HCT116 (cell line): Measurements from ENCODE around the gene TMSB10. TPM values are rescaled to one million over a fixed set of nuclear protein-coding genes. Genes with fewer than 3 reads are reported as not detected.

Experiments
- ATAC-seq: fragments of 200-7000 bp; cut with Tn5 transposase; 2 replicates; pipeline ENCODE4 v1.9.1; 2020; ENCODE audit warnings: mild to moderate bottlenecking, moderate library complexity
- BruUV-seq: library from RNA; stranded (reverse); fragments of 400-500 nt; replicated peaks from 2 replicates; lab custom pipeline; 2021; lab: Mats Ljungman, UMichigan
- CTCF ChIA-PET: fragments of 300-600 bp; sonication (Branson Sonifier 250); formaldehyde crosslinking; loops from one replicate; lab custom pipeline; 2021; ENCODE audit warnings: antibody characterized with exemption; lab: Charles Lee
- POLR2A ChIA-PET: fragments of 300-600, 350-600 bp; sonication (Branson Sonifier 250); formaldehyde crosslinking; loops from one replicate; lab custom pipeline; 2021; ENCODE audit warnings: antibody characterized with exemption; lab: Charles Lee
- RAD21 ChIA-PET, 2 experiments: fragments of 300-600 bp; sonication (Branson Sonifier 250); formaldehyde crosslinking; loops; one replicate each; lab custom pipeline; 2023; ENCODE audit warnings: low total read pairs in 2 of 2; ENCODE audit not compliant: uncharacterized antibody in 2 of 2, unreplicated experiment in 2 of 2, low non-redundant PET in 1 of 2; lab: Charles Lee
- DNase-seq: peaks from one replicate; pipeline ENCODE4 v3.0.0-alpha.2; 2010; ENCODE audit warnings: low read depth, low spot score
- H2AFZ ChIP-seq: fragments of 200-600 bp; shearing (Covaris generic), sonication (generic); 2 replicates; pipeline ENCODE4 v1.6.1; 2017; ENCODE audit warnings: low read depth, mixed run types, mixed read lengths, antibody characterized with exemption, low read length; ENCODE audit not compliant: poor library complexity, severe bottlenecking
- H3K27ac ChIP-seq: 2 replicates; pipeline ENCODE4 v1.5.1; 2012; ENCODE audit warnings: low read depth, low read length
- H3K27me3 ChIP-seq: fragments of 200-600 bp; sonication (generic); 2 replicates; pipeline ENCODE4 v1.6.1; 2016; ENCODE audit warnings: mixed run types, low read length, mixed read lengths; ENCODE audit not compliant: insufficient read depth
- H3K36me3 ChIP-seq, 2 experiments: fragments of 200-500 bp in 1 of 2; fragments of 200-600 bp in 1 of 2; sonication (Bioruptor generic) in 1 of 2; sonication (generic) in 1 of 2; 2 replicates each; pipeline versions ENCODE4 v1.5.1 to v1.6.1; 2014 to 2016; ENCODE audit warnings: low read length in 2 of 2, inconsistent platforms in 1 of 2, mixed read lengths in 1 of 2, mixed run types in 1 of 2; ENCODE audit not compliant: insufficient read depth in 2 of 2, control insufficient read depth in 1 of 2
- H3K4me1 ChIP-seq, 2 experiments: fragments of 200-600 bp in 1 of 2; sonication (generic) in 1 of 2; 2 replicates each; pipeline versions ENCODE4 v1.5.1 to v1.6.1; 2012 to 2017; ENCODE audit warnings: low read length in 2 of 2, inconsistent platforms in 1 of 2, mild to moderate bottlenecking in 1 of 2, mixed read lengths in 1 of 2, mixed run types in 1 of 2, moderate library complexity in 1 of 2; ENCODE audit not compliant: insufficient read depth in 2 of 2, control insufficient read depth in 1 of 2
- H3K4me2 ChIP-seq: fragments of 200-600 bp; sonication (generic); 2 replicates; pipeline ENCODE4 v1.6.1; 2017; ENCODE audit warnings: mixed run types, low read length, mixed read lengths
- H3K4me3 ChIP-seq, 2 experiments: fragments of 200-600 bp in 1 of 2; sonication (generic) in 1 of 2; replicated peaks in 1 of 2; 2 replicates each; pipeline ENCODE4 v1.5.1; 2011 to 2016; ENCODE audit warnings: low read length in 2 of 2, control low read depth in 1 of 2, low read depth in 1 of 2, mild to moderate bottlenecking in 1 of 2, mixed read lengths in 1 of 2, mixed run types in 1 of 2
- H3K79me2 ChIP-seq: fragments of 200-600 bp; sonication (generic); 2 replicates; pipeline ENCODE4 v1.6.1; 2017; ENCODE audit warnings: mild to moderate bottlenecking, mixed run types, low read length, moderate library complexity, mixed read lengths; ENCODE audit not compliant: insufficient read depth
- H3K9ac ChIP-seq: fragments of 200-600 bp; sonication (generic); 2 replicates; pipeline ENCODE4 v1.6.1; 2016; ENCODE audit warnings: low read length, mixed read lengths
- H3K9me2 ChIP-seq: fragments of 200-600 bp; sonication (generic), shearing (Covaris generic); 2 replicates; pipeline ENCODE4 v1.6.1; 2017; ENCODE audit warnings: mixed run types, mild to moderate bottlenecking, moderate library complexity; ENCODE audit not compliant: insufficient read depth
- H3K9me3 ChIP-seq, 2 experiments: fragments of 200-500 bp in 1 of 2; fragments of 200-600 bp in 1 of 2; sonication (Bioruptor generic) in 1 of 2; sonication (generic) in 1 of 2; 2 replicates each; pipeline ENCODE4 v1.6.1; 2014 to 2017; ENCODE audit warnings: low read length in 2 of 2, mixed read lengths in 2 of 2, inconsistent platforms in 1 of 2, low read depth in 1 of 2, mild to moderate bottlenecking in 1 of 2, mixed run types in 1 of 2, moderate library complexity in 1 of 2; ENCODE audit not compliant: control insufficient read depth in 1 of 2, insufficient read depth in 1 of 2
- H4K20me1 ChIP-seq: fragments of 200-600 bp; sonication (generic), shearing (Covaris generic); 2 replicates; pipeline ENCODE4 v1.6.1; 2017; ENCODE audit warnings: mixed run types, mild to moderate bottlenecking, moderate library complexity; ENCODE audit not compliant: insufficient read depth
- CBX3 ChIP-seq: IDR thresholded peaks from 2 replicates; pipeline ENCODE4 v1.6.1; 2012; ENCODE audit warnings: low read depth
- ELF1 ChIP-seq: IDR thresholded peaks from 2 replicates; pipeline ENCODE4 v1.6.1; 2012; ENCODE audit warnings: low read depth, borderline replicate concordance
- RAD21 ChIP-seq: IDR thresholded peaks from 2 replicates; pipeline ENCODE4 v1.6.1; 2012; ENCODE audit warnings: low read depth, mild to moderate bottlenecking
- SRF ChIP-seq: IDR thresholded peaks from 2 replicates; pipeline ENCODE4 v1.6.1; 2012; ENCODE audit warnings: low read depth
- intact Hi-C: fragments of 100-400 bp; cut with micrococcal nuclease; formaldehyde crosslinking; loops from 2 replicates; pipeline ENCODE4 v1.10.0; 2022
- total RNA-seq: library from RNA; stranded (reverse); gene quantifications from one replicate; pipeline ENCODE4 v1.2.1, GENCODE V29; 2021; ENCODE audit not compliant: unreplicated experiment
- TF ChIP-seq, protein P1 (sequence below), 3 experiments: fragments of 200-600 bp in 1 of 3; sonication (generic) in 1 of 3; IDR thresholded peaks in 2 of 3; conservative IDR thresholded peaks in 1 of 3; 2 replicates each; pipeline ENCODE4 v1.5.1; 2012 to 2017; ENCODE audit warnings: low read depth in 2 of 3, low read length in 2 of 3, antibody characterized with exemption in 1 of 3, borderline replicate concordance in 1 of 3, control low read depth in 1 of 3, mild to moderate bottlenecking in 1 of 3, mixed read lengths in 1 of 3, mixed run types in 1 of 3, moderate library complexity in 1 of 3; ENCODE audit not compliant: insufficient read depth in 1 of 3

The TMSB10 gene
- total RNA-seq, 1 experiment from 2014 or later = 2,677 TPM

DNA sequence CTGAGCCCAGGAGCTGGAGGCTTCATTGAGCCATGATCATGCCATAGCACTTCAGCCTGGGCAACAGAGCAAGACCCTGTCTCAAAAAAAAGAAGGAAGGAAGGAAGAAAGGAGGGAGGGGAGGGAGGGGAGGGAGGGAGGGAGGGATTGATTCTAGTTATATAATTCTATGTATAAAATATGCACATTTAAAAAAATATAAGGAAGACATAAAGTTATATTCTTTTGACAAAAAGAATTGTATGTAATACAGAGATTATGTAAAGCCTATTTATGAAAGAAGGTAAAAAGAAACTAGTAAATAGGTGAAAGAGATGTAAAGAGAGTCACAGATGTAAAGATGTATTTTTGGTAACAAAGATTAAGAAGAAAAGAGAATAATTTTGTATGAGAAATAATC, 17.6 kb downstream of the TMSB10 start:
- no TSS peak for BruUV-seq
- Histone ChIP-seq H3K4me2 (no peak overlapping the region), H3K4me3 (no peak overlapping the region), H3K27me3 (no peaks in the 10 kb centered on the region), H4K20me1 (no peaks in the 10 kb centered on the region), H3K36me3 (no peaks in the 10 kb centered on the region), H3K79me2 (no peaks in the 10 kb centered on the region), H3K9me3 (no peaks in the 10 kb centered on the region), H2AFZ (no peak overlapping the region)
- POLR2A ChIA-PET = interaction anchor here (9.0 kb wide), 1 partner anchor 17 kb away, joined by 163 read pairs; the partner anchor contains the start of gene TMSB10
- RAD21 ChIA-PET = interaction anchor here in 1 of 2 experiments (0.7 kb wide), 1 partner anchor 16 kb away, joined by 4 read pairs; no protein-coding TSS in a partner anchor
- CTCF ChIA-PET = interaction anchor here (1.1 to 1.6 kb wide), 2 partner anchors 24 to 41 kb away, joined by 3 read pairs; no protein-coding TSS in a partner anchor
- intact Hi-C loops = no loop called here
- TF ChIP-seq SRF (no peak), ELF1 (no peak), CBX3 (no peak), RAD21 (no peak)
- TF ChIP-seq, protein P1, sequence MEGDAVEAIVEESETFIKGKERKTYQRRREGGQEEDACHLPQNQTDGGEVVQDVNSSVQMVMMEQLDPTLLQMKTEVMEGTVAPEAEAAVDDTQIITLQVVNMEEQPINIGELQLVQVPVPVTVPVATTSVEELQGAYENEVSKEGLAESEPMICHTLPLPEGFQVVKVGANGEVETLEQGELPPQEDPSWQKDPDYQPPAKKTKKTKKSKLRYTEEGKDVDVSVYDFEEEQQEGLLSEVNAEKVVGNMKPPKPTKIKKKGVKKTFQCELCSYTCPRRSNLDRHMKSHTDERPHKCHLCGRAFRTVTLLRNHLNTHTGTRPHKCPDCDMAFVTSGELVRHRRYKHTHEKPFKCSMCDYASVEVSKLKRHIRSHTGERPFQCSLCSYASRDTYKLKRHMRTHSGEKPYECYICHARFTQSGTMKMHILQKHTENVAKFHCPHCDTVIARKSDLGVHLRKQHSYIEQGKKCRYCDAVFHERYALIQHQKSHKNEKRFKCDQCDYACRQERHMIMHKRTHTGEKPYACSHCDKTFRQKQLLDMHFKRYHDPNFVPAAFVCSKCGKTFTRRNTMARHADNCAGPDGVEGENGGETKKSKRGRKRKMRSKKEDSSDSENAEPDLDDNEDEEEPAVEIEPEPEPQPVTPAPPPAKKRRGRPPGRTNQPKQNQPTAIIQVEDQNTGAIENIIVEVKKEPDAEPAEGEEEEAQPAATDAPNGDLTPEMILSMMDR (IDR thresholded peaks at IDR 0.05 in 2 of 3, conservative IDR thresholded peaks at IDR 0.05 in 1 of 3; ENCODE audit: borderline replicate concordance in 1 of 3, insufficient read depth in 1 of 3, low read depth in 2 of 3, low read length in 2 of 3) = no peak
- TF ChIP-seq, all 23 proteins: peak for 0
- H3K27ac ChIP-seq = no peak overlapping the region
- ATAC-seq (no peak), DNase-seq (no peak)
- no peaks in the 10 kb centered on the region for H3K9me2 ChIP-seq
- peaks cover 28 to 68% of the 10 kb centered on the region in 2 experiments for H3K4me1 ChIP-seq
- no peak overlapping the region for H3K9ac ChIP-seq
